Stimulated activated naive CD4-positive, alpha-beta T cell treated with Interleukin-2 at 50 U/mL for 16 hours (primary cell): Measurements from ENCODE around the gene NAV2.
A peak's percentile ranks its signal among the peaks of the same experiment; 100 is the strongest.
"Not testable (repeated sequence)": the region's sequence is repeated elsewhere in the genome, so short reads cannot be mapped to it uniquely, and the experiment has no call there.

Source experiments
- DNase-seq: peaks from one replicate; lab custom pipeline; 2025; lab: John Stamatoyannopoulos, UW

NAV2 gene

GRCh38 chr11:20119315-20119714 is 406.7 kb downstream of the NAV2 start:
- no peak for DNase-seq

- no peak for DNase-seq
Measured at GRCh38 chr11:20120134-20120925, 407.7 kb downstream of the NAV2 start.

DNA sequence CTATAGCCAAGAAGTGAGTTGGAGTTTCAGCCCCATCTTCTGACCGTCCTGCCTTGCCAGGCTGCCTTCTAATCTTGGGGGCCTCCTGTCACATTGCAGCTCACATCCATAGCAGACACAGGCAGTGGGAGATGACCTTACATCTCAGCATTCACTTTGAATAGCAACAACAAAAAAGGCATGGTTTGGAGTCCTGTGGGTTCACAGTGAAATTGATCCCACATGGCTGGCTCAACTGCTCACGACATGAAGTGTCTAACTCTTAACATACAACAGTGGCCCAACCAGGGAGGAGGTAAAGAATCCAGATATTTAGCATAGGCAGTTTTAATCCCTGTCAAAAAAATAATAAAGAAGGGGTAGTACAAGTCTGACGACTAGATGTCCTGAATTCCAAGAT is 409.5 kb downstream of the NAV2 start:
- no peak for DNase-seq

DNA sequence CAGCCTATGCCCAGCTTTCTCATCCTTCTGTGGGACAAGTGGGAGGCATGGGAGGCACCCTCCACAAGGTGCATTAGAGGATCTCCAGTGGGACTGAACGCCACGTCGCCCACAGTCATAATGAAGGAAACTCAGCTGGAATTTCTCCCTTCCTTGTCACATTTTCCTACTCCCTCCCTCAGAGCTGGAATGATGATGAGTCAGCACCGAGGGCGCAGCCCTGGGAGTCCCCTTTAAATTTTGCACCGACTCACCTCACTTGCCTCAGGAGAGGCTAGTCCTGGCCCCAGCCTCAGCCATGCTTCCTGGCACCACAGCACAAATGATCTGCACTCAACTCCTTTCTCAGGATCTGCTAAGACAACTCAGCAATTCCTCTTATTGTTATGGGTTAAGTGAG is 413.3 kb downstream of the NAV2 start:
- DNase-seq: no peak

DNA sequence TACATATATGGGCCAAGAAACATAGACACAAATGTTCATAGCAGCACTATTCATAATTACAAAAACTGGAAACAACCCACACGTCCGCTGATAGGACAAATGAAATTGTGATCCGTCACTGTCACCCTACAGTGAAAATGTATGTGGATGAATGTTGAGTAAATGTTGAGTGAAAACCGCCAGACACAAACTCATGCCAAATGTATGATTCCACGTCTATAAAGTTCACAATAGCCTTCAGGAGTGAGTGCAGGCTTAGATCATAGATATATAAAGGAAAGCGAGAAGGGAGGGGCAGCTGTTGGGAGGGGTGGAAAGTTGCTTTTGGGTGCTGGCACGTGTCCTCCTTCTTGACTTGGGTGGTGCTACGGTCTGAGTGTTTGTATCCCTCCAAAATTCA is 414.1 kb downstream of the NAV2 start:
- no peak for DNase-seq

- DNase-seq: peak; percentile 68
Measured at GRCh38 chr11:20127671-20128527, 415.3 kb downstream of the NAV2 start.

GRCh38 chr11:20128528-20128825 is 415.8 kb downstream of the NAV2 start:
- DNase-seq: not testable (repeated sequence)

- DNase-seq: no peak
Measured at GRCh38 chr11:20129665-20130064, 417.0 kb downstream of the NAV2 start.

DNA sequence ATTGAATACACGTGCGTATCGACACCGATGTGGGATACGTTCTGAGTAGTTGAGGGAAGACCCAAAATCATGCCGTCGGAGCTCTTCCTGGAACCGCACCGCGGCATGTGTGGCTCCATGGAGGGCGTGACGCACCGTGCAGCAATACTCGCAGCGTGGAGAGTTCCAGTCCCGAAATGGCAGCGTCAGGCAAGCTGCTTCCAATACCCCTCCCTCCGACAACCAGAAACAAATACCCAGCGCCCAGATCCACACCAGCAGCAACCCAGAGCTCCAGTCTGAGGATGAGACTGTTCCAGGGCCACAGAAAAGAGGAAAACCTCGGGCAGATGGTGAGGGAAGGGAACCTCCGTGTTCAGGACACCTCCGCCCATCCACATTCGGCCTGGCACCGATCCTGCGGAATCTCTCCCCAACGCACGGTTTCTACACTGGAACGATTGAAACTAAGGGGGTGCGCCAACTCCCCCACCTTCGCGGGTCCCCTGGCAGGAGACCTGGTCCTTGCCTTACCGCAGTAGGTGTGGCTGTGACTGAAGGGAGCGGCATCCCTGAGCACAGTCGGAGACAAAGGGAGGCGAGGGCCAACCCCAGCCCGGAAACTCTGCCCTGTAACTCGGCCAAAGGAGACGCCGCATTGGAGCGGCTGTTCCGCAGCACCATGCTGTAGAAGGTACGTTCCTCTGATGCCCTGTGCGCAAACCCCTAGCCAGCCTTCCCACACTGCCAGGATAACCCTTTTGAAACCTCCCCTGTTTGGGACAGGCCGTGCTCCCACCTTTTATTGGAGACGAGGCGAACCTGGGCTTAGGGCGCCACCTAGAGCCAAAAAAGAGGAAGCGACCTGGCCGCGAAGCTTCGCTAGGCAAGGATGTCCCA is 419.4 kb downstream of the NAV2 start:
- peak; percentile 7 for DNase-seq

- no peak for DNase-seq
Measured at GRCh38 chr11:20132667-20133039, 420.0 kb downstream of the NAV2 start.

- no peak for DNase-seq
Measured at GRCh38 chr11:20134991-20135736, 422.5 kb downstream of the NAV2 start.

DNA sequence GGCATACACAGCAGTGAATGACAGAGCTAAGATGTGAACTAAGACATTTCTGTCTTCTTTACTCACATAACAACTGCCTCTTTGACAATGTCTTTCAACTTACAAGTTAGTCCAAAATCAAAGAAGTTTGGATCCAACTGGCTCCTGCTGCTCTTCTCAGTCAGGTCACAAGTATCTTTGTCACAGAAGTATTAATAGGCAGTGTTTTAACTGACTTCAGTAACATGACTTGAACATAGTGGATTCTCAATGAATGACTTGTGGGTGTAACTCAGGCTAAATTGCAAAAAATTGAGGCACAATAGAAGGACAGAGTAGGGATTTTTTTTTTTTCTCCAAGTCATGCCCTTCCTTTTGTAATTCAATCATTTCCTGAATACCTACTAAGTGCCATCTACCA is 425.0 kb downstream of the NAV2 start:
- no peak for DNase-seq

- DNase-seq: no peak
Measured at GRCh38 chr11:20138707-20139106, 426.1 kb downstream of the NAV2 start.

- no peak for DNase-seq
Measured at GRCh38 chr11:20154381-20154780, 441.7 kb downstream of the NAV2 start.

DNA sequence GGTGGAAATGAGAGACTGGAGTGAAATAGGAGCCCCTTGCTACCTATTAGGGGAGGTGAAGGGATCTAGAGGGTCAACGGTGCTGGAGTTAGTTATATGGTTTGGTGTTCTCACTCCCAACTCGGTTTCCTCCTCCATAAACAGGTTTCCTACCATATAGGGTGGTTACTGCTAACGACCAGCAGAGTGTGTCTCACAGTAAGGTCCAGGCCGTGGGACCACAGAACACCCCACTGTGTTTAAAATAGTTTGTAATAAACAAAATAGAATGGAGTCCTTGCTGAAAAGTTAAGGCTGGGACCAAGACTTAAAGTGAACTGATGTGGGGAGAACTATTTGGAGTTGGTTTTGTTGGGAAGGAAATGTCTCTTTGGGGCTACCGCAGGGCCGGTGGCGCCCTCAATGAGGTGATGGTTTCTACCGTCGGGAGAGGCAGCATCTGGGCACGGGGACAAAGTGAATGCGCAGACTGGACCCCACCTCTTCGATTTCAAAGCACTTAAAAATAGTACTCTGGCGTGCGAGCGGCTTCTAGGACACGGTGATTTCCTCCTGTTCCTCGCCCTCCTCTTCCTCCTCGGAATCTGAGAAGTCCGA is 443.1 kb downstream of the NAV2 start:
- DNase-seq: no peak

DNA sequence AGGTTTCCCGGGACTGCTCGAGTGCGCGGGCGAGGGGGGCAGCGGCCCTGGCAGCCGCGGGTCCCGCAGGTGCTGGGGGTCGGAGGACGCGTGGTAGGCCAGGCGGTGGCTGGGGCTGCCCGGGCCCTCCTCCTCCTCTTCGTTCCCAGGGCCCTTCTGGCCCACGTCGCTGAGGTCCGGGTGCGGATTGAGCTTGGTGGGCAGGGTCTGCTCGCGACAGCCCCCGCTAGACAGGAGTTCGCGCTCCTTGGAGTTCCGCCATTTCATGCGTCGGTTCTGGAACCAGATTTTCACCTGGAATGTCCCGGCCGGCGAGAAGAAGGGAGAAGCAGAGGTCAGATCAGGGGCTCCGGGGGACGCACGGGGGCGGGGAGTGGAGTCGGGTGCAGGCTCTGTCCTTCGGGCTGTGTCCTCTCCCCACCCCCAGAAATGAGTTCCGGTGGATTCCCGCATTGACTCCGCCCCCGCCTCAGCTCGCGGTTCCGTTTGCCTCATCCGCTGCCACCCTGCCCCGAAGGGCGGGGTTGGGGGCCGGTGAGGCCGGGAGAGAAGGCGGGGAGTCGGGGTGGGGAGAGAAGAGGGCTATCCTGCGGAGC is 443.7 kb downstream of the NAV2 start:
- DNase-seq: peak; percentile 45

DNA sequence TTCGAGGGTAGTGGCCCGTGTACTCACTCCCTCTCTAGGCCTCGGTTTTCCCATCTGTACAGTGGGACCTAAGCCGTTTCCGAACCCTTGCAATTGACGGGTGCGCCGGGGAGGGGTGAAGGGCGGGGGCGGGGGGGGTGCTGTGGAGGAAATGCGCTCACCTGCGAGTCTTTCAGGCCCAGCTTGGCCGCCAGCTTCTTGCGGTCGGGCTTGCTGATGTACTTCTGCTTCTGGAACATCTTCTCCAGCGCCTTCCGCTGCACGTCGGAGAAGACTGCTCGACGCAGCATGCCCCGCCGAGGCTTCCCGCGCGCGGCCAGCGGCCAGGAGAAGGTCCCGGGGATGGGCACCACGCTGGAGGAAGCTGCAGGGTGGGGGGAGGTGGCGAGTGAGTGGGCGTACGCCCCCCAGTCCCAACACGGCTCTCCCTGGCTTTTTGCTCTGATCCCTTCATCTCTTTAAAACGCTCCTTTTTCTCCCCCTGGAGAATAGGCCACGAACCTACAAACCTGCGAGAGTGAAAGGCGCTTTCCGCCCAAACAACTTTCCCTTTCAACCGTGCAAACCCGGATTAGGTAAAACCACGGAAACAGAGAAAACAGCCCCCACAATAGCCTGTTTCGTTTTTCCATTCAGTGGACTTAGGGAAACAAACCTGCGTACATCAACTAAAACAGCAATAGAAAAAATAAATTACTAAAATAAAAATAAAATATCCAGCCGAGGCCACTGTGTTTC is 444.4 kb downstream of the NAV2 start:
- DNase-seq: no peak

GRCh38 chr11:20157728-20158127 is 445.1 kb downstream of the NAV2 start:
- DNase-seq: no peak

DNA sequence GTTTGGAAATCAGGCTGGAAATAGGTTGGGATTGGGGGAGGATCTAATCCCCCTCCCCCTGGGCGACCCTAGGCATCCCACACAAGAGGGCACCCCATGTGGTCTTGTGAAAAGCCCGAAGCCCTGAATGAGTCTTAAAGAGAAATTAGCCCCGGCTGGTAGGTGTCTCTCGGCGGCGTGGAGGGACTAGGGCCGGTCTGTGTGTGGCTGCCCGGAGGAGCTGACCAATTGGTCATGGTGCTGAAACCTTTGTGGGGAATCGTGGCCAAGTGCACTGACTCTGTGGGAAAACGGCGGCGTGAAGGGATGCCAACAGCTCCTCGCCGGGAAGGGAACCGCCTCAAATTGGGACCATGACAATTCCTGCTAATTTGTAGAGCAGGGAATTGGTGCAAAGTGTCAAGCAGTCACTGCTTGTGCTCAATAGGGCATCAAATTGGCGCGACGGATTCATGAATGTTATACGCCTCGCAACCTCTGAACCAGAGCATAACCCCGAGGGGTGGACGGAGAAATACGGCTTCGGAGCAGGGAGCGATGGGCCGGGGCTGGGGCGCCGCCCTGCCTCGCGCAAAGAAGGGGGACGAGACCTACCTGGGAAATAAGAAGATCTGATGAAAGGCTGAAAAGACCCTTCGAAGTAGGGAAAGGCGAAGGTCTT is 446.1 kb downstream of the NAV2 start:
- no peak for DNase-seq
